Inferior parietal cortex (tissue), 1 donor: ENCODE results near the gene FAM210A.
A peak's percentile ranks its signal among the peaks of the same experiment; 100 is the strongest.
"Not testable (repeated sequence)": the region's sequence is repeated elsewhere in the genome, so short reads cannot be mapped to it uniquely, and the experiment has no call there.

Experiments
- DNase-seq: peaks from one replicate; pipeline ENCODE4 v3.0.0-alpha.2; 2016; ENCODE audit errors: extremely low spot score

The FAM210A gene, protein sequence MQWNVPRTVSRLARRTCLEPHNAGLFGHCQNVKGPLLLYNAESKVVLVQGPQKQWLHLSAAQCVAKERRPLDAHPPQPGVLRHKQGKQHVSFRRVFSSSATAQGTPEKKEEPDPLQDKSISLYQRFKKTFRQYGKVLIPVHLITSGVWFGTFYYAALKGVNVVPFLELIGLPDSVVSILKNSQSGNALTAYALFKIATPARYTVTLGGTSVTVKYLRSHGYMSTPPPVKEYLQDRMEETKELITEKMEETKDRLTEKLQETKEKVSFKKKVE

DNA sequence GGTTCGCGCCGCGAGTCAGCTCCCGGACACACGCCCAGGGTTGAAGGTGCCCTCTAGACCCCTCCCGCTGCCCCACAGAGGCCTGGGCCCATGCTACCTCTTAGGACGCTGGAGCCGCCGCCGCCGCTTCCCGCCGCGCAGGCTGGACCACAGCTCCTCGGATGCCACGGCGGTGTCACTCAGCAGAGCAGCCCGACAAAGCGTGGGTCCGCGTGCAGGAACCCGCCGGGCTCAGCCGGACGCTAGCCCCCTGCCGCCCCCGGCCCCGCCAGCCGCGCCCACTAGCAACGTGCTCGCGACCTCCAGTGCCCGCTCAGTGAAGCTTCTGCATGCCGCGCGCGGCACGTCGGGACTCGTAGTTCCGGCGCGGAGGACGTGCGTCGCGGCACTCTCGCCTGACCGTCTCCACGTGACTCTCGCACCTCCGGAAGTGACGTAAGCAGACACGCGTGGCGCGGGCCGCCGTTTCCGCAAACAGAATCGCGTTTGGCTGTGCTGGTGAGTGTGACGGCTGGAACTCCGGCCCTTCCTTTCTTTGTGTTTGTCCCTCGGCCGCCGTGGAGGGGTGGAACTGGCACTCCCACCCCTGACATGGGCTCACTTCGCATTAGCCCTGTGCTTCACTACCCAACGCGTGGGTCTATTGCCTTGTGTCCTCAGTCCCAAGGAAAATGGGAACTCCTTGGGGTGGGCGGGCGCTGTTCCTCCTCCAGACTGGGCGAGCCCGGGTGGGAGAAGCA is at the start of gene FAM210A, which contains the start of gene RNMT:
TSS of gene FAM210A (minus strand) at position 327 of the 740 bp plus-strand sequence. CDS start 44,481 bp downstream, outside the sequence.
TSS of gene RNMT (plus strand) at position 442 of the 740 bp plus-strand sequence. CDS start 4,845 bp downstream, outside the sequence.
- peak; percentile 98 for DNase-seq

DNA sequence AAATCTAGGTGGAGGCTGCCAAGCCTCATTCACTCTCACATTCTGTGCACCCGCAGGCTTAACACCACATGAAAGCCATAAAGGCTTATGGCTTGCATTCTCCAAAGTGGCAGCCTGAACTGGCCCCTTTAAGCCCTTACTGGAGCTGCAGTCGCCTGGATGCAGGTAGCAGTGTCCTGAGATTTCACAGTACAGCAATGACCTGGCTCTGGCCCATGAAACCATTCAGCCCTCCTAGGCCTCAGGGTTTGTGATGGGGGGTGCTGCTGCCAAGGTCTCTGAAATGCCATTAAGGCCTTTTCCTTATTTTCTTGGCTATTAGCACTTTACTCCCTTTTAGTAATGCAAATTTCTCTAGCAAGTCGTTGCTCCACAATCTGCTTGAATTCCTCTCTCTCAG is 48.7 kb upstream of the FAM210A start:
- no peak for DNase-seq

DNA sequence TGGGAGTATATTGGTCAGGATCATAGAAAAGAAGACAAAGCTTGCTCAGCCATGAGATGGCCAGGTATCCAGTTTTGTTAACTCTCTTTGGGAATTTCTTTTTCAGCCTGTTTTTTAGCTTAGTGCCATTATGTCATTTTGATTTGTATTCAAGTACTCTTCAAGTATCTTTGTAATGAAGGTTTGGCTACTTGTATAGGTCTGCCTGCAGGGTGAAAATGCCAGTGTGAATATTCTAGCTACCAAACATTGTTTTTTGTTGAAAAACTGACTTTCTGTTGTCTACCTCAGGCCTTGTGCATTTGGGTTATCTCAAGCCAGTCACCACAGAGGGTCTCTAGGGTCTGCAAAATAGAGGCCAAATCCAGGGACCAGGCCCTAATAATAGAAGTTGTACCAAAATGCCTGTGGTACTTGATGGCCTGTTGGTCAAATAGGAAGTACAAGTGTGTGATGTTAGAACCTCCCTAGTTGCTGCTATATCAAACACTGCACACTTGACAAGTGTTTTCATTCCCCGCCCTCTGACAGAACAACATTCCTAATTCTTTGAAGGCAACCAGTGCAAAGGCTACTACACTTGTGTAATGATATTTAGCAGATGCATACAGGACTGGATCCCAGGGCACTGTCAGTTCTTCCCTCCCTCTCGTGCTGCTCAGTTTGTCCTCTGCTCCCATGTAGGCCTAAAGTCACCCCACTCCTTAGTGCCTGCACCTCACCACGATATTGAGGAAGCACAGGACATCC is 36.5 kb upstream of the FAM210A start:
- DNase-seq: no peak

DNA sequence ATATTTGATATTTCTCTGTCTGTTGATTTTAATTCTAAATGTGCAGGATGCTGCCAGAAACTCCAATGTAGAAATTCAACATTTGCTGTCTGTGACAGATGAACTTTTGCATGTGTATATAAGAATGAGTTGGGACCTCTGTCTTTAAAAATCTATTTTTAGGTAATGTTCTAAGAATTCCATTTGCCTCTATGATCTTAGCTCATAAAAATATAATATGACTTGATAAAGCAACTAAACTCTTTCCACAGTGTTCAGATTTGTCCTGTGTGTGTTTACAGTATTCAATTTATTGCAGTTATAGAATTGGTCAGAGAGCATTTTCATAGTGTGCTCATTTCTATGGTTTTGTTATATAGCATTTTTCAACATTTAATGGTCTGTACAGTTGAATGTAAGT is 33.7 kb upstream of the FAM210A start:
- DNase-seq: no peak

DNA sequence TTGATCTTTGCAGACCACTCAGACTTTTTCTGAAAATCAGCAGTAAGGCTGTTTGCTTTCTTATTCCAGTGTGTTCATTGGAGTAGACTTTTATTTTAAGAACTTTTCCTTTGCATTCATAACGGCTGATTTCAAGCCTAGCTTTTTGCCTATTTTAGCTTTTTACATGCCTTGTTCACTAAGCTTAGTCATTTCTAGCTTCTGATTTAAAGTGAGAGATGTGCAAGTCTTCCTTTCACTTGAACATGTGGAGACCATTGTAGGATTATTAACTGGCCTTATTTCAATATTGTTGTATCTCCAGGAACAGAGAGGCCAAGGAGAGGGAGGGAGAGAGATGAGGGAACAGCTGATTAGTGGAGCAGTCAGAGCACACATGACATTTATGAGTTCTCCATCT is 32.3 kb upstream of the FAM210A start:
- DNase-seq: no peak

DNA sequence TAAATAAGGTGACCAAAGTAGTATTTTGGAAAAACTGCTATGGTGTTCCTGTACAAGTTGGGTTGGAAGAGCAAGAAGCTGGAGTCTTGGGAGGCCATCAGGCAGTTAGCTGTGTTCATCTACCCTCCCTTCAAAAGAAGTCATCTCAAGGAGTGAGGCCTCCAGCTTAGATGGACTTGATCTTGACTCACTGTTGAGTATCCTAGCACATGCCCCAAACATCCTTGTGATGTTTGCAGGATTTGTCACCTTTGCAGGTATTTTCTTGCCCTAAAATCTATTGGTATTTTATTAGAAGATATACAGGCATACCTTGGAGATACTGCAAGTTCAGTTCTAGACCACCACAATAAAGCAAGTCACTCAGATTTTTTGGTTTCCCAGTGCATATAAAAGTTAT is 30.3 kb upstream of the FAM210A start:
- no peak for DNase-seq

DNA sequence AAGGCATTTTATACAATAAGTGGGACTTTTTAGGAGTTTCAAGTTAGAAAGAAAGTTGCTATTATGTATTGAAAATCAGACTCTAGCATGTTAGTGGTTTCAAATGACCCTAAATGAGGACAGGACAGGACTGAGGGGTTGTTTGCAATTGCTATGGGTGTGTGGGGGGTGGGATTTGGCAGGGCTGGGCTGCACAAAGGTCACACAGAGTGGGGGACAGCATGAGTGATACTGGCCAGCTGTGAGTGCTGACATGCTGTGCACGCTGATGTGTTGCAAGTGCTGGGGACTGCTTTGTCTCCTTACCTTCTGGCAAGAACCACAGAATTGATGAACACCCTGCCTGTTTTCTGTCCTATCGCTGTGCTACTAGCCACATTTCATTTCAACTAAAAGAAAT is 29.9 kb upstream of the FAM210A start:
- no peak for DNase-seq

DNA sequence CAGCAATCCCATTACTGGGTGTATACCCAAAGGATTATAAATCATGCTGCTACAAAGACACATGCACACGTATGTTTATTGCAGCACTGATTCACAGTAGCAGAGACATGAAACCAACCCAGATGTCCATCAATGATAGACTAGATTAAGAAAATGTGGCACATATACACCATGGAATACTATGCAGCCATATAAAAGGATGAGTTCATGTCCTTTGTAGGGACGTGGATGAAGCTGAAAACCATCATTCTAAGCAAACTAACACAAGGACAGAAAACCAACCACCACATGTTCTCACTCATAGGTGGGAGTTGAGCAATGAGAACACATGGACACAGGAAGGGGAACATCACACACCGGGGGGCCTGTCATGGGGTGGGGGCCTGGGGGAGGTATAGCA is 25.2 kb upstream of the FAM210A start:
- DNase-seq: not testable (repeated sequence)

DNA sequence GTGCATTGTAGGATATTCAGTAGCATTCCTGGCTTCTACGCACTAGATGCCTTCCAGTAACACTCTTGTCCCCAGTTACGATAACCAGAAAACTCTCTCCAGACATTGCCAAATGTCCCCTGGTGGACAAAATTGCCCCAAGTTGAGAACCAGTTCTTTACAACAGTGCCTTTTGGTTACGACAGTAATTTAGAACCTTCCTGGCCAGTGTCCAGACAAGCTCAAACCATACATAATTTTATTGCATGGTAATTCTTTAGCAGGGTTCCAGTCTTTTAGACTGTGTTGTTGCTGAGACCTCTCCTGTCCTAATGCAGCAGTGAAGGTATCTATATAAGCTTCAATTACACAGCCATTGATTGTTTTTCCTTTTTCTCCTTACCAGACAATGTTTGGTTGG is 20.3 kb upstream of the FAM210A start:
- no peak for DNase-seq

DNA sequence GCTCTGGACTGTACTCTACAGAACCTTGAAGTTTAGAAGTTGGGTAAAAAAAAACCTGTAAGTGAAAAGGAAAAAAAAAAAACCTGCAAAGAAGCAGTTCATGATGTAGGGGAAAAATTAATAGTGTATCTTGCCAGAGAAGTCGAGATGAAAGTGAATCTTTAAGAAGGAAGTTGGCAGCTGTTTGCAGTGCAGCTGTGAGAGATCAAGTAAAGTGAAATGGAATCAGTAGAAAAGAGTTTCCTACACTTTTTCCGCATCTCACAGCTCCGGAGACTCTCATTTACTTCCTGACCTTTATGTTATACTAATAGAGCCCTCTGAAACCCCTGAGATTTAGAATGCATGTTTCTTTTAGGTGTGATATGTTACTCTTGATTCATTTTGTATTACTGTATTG is 19.3 kb upstream of the FAM210A start:
- no peak for DNase-seq

DNA sequence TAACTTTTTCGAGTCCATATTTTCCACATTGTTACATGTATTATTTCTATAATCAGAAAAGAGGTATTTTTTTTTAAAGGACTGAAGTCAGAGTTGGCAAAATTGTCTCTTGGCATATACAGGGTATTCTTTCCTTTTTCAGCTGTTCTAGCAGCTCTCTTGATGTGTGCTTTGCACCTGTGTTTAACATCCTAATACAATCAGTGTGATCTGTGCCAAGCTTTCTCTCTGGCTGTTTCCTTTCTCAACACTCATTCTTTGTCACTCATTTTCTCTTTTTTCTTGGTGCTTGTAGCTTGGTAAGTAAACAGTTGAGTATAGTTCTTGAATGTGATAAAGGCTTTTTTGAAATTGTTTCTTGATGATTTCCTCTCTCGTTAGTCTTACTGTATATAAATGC is 9.3 kb upstream of the FAM210A start:
- no peak for DNase-seq

DNA sequence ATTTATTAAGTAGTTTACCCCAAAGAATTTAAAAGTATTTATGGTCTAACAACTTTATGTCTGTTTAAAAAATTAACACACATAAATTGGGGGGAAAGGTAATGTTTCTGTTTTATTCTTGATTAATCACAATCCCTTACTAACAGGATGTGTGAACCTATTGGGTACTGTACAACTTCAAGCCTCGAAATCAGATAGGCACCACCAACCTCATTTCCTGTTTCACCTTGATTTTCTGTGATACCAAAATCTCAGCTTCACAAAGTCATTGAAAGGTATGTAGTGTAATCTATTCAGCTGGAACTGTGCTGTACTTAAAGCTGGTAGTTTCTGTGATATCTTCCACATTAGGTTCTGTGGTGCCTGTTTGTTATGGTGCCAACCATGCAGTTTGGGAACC is 4.1 kb upstream of the FAM210A start:
- DNase-seq: no peak

DNA sequence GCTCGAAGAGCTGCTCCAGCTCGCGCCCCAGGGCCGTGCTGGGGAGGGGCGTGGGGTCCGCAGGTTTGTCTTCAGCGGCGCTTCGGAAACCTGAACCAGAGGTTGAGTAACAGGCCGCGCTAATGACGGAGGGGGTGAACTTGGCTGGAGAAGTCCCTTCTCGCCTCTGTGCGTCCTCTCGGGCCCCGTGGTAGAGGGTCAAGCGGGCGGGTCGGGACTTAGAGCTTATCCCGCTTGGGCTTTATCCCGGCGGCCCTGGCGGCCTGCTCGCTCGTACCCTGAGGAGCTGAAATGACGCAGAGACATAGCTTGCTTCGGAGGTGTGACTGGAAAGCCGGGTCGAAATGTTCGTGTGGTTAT is 594 bp upstream of the FAM210A start:
- peak; percentile 19 for DNase-seq

DNA sequence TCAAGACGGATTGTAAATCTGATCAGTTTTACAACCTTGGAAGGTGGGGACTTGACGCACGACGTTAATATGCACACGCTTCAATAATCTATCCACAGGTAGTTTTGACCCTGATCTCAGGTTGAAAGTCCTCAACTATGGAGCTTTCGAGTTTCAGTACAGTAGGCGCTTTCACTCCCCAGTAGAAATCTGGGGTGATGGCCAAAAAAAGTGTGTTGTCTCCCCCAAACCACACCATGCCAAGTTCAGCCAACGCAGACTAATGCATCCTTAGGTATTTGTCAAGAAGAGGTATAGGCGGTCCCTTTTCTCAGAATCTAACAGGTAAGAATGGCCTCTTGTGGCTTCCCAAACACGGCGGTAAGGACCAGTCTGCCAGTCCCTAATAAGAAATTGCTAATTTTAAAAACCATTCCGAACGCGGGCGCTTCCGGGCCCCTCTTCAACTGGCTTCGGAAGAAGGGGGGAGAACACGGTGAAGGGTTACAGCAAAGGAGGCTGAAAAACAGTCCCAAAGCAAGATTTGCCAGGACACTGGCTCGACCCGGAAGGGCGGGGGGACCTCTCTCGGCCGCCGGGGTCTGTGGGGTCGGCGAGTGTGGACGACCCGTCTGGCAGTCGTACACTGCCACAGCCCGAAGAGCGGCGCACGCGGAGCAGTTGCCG is 659 bp downstream of the FAM210A start:
- DNase-seq: peak; percentile 2

DNA sequence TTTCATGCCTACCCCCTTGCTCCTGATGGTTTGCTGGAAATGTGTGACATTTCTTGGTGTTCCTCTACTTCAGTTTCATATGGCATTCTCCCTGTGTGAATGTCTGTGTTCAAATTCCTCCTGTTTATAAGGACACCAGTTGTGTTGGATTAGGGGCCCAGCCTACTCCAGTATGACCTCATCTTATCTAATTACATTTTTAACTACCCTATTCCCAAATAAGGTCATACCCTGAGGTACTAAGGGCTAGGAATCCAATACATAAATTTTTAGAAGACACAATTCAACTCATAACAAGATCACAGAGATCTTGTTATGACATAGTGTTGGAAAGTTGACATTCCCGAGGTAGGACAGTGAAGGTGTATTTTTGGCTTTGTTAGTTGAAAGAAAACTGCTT is 5.5 kb downstream of the FAM210A start:
- no peak for DNase-seq

DNA sequence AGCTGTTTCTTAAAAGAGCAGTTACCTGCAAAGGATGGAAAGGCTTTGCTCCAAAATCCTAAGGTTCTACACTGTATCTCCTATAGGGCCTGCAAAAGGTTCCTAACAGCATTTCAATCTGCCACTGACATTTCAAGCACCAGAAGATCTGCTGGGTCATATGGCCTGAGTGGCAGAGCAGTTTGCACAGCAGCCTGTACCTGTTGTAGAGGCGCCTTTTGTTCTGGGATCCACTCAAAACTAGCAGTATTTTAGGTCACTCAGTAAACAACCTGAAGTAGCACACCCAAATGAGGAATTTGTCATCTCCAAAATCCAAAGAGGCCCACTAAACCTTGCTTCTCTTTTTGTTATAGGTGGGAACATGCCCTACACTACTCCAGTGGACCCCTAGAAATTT is 6.2 kb downstream of the FAM210A start:
- no peak for DNase-seq

DNA sequence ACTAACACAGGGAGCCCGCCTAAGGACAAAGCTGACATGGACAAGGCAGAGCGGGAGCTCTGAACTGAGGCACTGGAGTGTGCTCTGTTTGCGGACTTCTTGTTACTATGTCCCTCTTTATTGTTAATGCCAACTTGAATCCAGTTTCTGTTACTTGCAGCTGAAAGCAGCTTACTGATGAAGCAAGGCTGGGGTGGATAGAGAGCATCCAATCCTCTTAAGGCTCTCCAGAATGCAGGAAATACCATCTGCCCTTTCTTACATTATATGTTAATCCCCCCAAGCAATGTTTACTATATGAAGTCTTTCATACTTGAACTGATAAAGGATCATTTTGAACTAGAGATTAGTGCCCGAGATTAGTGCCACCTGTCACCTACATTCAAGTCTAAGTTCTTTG is 9.4 kb downstream of the FAM210A start:
- DNase-seq: no peak

DNA sequence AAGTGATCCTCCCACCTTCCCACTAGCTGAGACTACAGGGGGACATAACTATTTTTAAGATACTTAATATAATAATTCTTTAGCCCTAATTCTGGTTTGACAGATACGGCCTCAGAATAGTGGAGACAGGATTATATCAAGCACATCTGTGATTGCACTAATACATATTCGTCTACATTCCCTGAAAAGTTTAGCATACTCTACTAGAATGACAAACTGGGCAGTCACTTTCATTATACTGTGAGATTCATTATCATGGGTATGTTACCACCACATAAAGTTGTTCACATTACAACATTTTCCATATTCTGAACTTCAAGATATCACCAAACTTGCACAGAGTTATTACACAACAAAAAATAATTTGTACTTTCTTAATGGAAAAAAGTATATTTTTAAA is 11.0 kb downstream of the FAM210A start:
- DNase-seq: no peak

DNA sequence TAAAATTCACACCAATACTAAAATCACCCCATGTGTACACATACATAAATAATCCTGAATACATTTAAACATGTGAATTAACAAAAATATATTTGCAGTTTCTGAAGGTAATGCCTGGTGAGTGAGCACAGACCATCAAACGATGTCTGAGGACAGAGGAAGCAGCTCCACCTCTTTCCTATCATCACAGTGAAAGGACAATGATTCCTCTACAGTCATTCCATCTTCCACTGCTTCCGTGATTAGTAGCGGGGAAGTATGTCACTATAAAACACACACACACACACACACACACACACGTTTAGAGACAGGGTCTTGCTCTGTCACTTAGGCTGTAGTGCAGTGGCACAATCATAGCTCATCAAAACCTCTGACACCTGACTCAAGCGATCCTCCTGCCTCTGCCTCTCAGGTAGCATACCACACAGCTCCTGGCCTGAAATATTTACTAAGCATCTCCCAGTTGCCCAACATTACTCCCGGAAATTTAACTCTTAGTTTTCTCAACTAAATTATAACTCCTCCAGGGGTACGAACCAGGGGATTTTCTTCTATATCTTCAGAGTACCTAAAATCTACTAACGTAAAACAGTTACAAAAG is 12.8 kb downstream of the FAM210A start:
- DNase-seq: no peak

DNA sequence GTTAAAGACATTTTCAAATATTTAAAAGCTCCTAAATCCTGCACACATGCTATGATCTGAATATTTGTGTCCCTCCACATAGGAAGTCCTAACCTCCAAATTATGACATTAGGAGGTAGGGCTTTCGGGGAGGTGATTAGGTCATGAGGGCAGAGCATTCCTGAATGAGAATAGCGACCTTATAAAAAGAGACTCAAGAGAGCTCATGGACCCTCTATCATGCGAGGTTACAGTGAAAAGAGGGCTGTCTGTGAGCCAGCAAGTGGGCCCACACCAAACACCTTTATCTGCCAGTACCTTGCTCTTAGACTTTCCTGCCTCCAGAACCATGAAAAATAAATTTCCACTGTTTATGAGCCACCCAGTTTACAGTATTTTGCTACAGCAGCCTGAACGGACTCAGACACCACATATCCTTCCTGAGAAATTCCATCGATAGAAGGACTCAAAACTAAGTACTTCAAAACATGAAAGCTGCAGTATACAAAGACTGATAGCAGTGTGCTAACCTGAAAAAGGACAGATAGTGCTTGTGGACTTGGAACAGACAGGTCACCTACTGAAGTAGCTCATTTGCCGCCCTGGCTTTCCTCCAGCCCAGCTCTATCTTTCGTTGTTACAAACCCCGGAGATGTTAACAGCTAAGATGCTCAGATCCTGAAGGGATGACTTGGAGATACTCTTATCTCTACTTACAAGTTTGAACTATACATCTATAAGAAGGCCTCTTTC is 13.8 kb downstream of the FAM210A start:
- no peak for DNase-seq

DNA sequence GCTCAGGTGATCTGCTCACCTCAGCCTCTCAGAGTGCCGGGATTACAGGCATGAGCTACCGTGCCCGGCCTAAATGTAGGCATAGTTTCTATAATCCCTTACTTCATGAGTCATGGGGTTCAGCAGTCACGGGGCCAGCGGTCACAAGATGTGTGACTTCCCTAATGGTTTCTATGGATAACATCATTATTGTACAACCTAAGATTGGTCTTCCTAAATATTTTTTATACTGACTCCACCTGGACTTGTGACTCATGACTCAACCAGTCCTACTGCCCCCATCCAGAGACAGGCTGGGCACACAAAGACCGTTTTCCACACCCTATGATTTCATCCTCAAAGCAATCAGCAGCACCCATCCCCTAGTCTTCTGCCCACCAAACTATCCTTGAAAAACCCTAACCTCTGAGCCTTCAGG is 15.9 kb downstream of the FAM210A start:
- DNase-seq: no peak
